ENCODE measurements around the gene TRIP4. TPM values are rescaled to one million over a fixed set of nuclear protein-coding genes. Genes with fewer than 3 reads are reported as not detected.

TRIP4 gene
- total RNA-seq, 4 donors from 2014 or later: 9.9 to 13.2 (median 11.8) TPM

DNA sequence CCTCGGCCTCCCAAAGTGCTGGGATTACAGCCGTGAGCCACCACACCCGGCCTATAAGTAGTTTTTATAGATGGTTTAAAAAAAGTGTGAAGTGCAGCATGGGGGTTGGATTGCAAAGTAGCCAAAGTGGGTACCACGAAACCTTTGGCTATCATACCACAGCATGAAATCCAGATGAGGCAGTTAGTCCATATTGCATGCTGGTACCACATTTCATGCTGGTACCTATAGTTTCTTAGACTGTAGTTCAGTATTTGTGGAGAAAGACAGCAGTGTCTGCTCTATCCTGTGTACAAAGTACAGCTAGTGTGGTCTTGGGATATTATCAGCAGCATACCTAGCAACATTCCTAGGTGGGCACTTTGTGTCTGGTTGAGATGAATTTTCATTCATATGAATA lies 84.5 kb downstream of the TRIP4 start:
- H3K9me3 ChIP-seq: no peaks in the 10 kb centered on the region
- peaks cover 4 to 26% (median 15%) of the 10 kb centered on the region in 4 donors for H3K4me1 ChIP-seq
- intact Hi-C loops (cut with DNase I): no loop called here
- H3K27ac ChIP-seq (replicated peaks in 1 of 4): no peak overlapping the region
- H3K36me3 ChIP-seq: peaks cover 0 to 13% (median 0%) of the 10 kb centered on the region in 4 donors
- no peaks in the 10 kb centered on the region for H3K27me3 ChIP-seq
- DNase-seq (ENCODE audit: extremely low spot score): no peak
- no peak overlapping the region for H3K4me3 ChIP-seq
- WGBS: 91% methylated on average over 4 of the region's 4 CpGs
- TF ChIP-seq EP300 (IDR thresholded peaks at IDR 0.05) (no peak), POLR2AphosphoS5 (IDR thresholded peaks at IDR 0.05) (no peak), POLR2A (IDR thresholded peaks at IDR 0.05; ENCODE audit: low read depth) (no peak), CTCF (IDR thresholded peaks at IDR 0.05) (no peak)

- Histone ChIP-seq H3K36me3 (peaks cover 0 to 13% (median 0%) of the 10 kb centered on the region in 4 donors), H3K27me3 (no peaks in the 10 kb centered on the region), H3K4me1 (peaks cover 0 to 24% (median 9%) of the 10 kb centered on the region in 4 donors), H3K4me3 (no peak overlapping the region), H3K9me3 (no peaks in the 10 kb centered on the region), H3K27ac (replicated peaks in 1 of 4) (no peak overlapping the region)
- TF ChIP-seq EP300 (IDR thresholded peaks at IDR 0.05) (no peak), POLR2AphosphoS5 (IDR thresholded peaks at IDR 0.05) (no peak), POLR2A (IDR thresholded peaks at IDR 0.05; ENCODE audit: low read depth) (no peak), CTCF (IDR thresholded peaks at IDR 0.05) (no peak)
- no peak for DNase-seq (ENCODE audit: extremely low spot score)
- intact Hi-C loops (cut with DNase I): no loop called here
- WGBS: 87% methylated on average over 2 of the region's 2 CpGs
These were observed 87.2 kb downstream of the TRIP4 start for GRCh38 chr15:64474846-64475245.

DNA sequence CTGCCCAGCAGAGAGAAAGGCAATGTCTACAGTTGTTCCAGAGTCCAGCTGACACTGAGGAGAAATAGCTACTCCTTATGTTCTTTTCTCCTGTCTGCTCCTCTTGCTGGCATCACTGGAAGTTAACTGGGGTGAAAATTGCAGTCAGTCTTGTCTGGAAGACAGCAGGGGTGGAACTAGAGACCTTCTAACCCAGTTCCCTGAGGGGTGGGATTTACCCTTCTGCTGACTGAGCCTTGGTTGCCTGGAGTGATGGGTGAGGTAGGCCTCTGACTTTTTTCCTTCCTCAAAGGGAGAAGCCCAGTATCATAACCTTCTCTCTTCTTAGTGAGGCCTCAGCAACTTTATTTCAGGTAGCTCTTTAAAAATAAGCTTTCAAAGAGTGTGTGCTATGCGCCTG lies 88.9 kb downstream of the TRIP4 start:
- Histone ChIP-seq H3K27me3 (no peaks in the 10 kb centered on the region), H3K9me3 (no peaks in the 10 kb centered on the region), H3K27ac (replicated peaks in 1 of 4) (no peak overlapping the region), H3K36me3 (peaks cover 0 to 9% (median 0%) of the 10 kb centered on the region in 4 donors), H3K4me3 (no peak overlapping the region), H3K4me1 (peaks cover 0 to 34% (median 15%) of the 10 kb centered on the region in 4 donors)
- no peak for TF ChIP-seq EP300 (IDR thresholded peaks at IDR 0.05)
- no peak for TF ChIP-seq CTCF (IDR thresholded peaks at IDR 0.05)
- no peak for TF ChIP-seq POLR2AphosphoS5 (IDR thresholded peaks at IDR 0.05)
- TF ChIP-seq POLR2A (IDR thresholded peaks at IDR 0.05; ENCODE audit: low read depth): no peak
- DNase-seq (ENCODE audit: extremely low spot score): no peak
- 96% methylated on average over 1 of the region's 1 CpG for WGBS
- intact Hi-C loops (cut with DNase I): no loop called here

DNA sequence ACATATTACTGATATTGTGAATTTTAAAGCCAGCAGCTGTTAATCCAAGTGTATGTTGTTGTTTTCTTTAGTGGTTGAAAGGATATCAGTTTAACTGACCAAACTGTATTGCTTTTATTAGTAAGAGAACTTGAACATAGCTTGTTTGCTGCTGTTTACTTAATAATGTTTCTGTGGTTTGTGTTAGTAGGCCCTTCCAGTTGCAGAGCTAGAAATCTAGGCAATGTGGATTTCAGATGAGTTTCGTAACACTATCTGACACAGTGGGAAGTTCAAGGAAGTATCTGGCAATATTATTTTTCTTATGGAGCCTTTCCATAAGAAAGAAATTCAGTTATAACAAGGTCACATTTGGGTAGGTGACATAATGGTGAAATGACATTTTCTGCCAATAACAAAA lies 91.2 kb downstream of the TRIP4 start:
- no peak for DNase-seq (ENCODE audit: extremely low spot score)
- no peaks in the 10 kb centered on the region for H3K27me3 ChIP-seq
- peaks cover 0 to 3% (median 0%) of the 10 kb centered on the region in 4 donors for H3K36me3 ChIP-seq
- TF ChIP-seq EP300 (IDR thresholded peaks at IDR 0.05) (no peak), POLR2A (IDR thresholded peaks at IDR 0.05; ENCODE audit: low read depth) (no peak), POLR2AphosphoS5 (IDR thresholded peaks at IDR 0.05) (no peak), CTCF (IDR thresholded peaks at IDR 0.05) (no peak)
- no peak overlapping the region for H3K4me3 ChIP-seq
- H3K9me3 ChIP-seq: no peaks in the 10 kb centered on the region
- intact Hi-C loops (cut with DNase I): no loop called here
- H3K27ac ChIP-seq (replicated peaks in 1 of 4): no peak overlapping the region
- 0% methylated on average over 1 of the region's 1 CpG for WGBS
- peaks cover 0 to 50% (median 28%) of the 10 kb centered on the region in 4 donors for H3K4me1 ChIP-seq

DNA sequence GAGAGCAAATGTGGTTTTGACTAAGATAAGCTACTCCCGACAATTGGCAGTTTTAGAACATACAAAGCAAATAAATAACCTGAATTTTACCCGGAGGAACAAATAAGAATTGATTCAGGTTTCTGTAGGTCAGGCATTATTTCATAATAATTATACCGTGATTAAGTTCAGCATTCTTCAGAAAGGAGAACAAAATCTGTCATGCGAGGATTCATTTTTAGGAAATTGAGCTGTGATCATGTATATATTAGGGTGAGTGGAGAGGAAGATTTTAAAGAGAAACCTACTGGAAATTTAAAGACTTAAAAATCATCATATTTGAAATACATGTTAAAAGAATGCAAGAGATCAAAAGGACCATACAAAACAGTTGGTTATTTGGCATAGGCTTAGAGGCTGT lies 93.3 kb downstream of the TRIP4 start:
- peaks cover 0 to under 1% (median 0%) of the 10 kb centered on the region in 4 donors for H3K36me3 ChIP-seq
- no peak for TF ChIP-seq CTCF (IDR thresholded peaks at IDR 0.05)
- TF ChIP-seq EP300 (IDR thresholded peaks at IDR 0.05): no peak
- no peak for TF ChIP-seq POLR2A (IDR thresholded peaks at IDR 0.05; ENCODE audit: low read depth)
- TF ChIP-seq POLR2AphosphoS5 (IDR thresholded peaks at IDR 0.05): no peak
- 58% methylated on average over 4 of the region's 4 CpGs for WGBS
- no peak overlapping the region for H3K4me3 ChIP-seq
- no peaks in the 10 kb centered on the region for H3K27me3 ChIP-seq
- intact Hi-C loops (cut with DNase I): no loop called here
- H3K27ac ChIP-seq (replicated peaks in 1 of 4): no peak overlapping the region
- peaks cover 0 to 50% (median 28%) of the 10 kb centered on the region in 4 donors for H3K4me1 ChIP-seq
- H3K9me3 ChIP-seq: no peaks in the 10 kb centered on the region
- DNase-seq (ENCODE audit: extremely low spot score): no peak

Measured in esophagus muscularis mucosa (tissue), 4 donors.